Uterus (tissue), 4 donors: Measurements from ENCODE around the gene NELL2. TPM values are rescaled to one million over a fixed set of nuclear protein-coding genes. Genes with fewer than 3 reads are reported as not detected.

Source experiments
- DNase-seq, 2 donors: peaks; one replicate each; pipeline ENCODE4 v3.0.0-alpha.2; 2019 to 2020
- H3K27ac ChIP-seq, 2 donors: fragments of 200-600 bp; sonication (generic); 1 replicate in 1 of 2; 2 replicates in 1 of 2; pipeline ENCODE4 v1.5.1; 2016 to 2018
- H3K27me3 ChIP-seq, 2 donors: fragments of 200-600 bp; sonication (generic); one replicate each; pipeline ENCODE4 v1.5.1; 2018 to 2019; ENCODE audit warnings: control low read depth in 1 of 2
- H3K36me3 ChIP-seq, 2 donors: fragments of 200-600 bp; sonication (generic); one replicate each; pipeline ENCODE4 v1.5.1; 2019; ENCODE audit warnings: control low read depth in 1 of 2
- H3K4me1 ChIP-seq, 2 donors: fragments of 200-600 bp; sonication (generic); one replicate each; pipeline ENCODE4 v1.5.1; 2018 to 2019; ENCODE audit warnings: control low read depth in 1 of 2
- H3K4me3 ChIP-seq, 2 donors: fragments of 200-600 bp; sonication (generic); 1 replicate in 1 of 2; 2 replicates in 1 of 2; pipeline ENCODE4 v1.5.1; 2018 to 2019; ENCODE audit warnings: mild to moderate bottlenecking in 1 of 2
- H3K9me3 ChIP-seq, 2 donors: fragments of 200-600 bp; sonication (generic); one replicate each; pipeline ENCODE4 v1.5.1; 2019; ENCODE audit warnings: control low read depth in 1 of 2
- POLR2A ChIP-seq, 2 donors: fragments of 450-650 bp; IDR thresholded peaks; one replicate each; pipeline ENCODE4 v1.6.1; 2016; ENCODE audit warnings: antibody characterized with exemption in 2 of 2, mild to moderate bottlenecking in 1 of 2, moderate library complexity in 1 of 2
- intact Hi-C: fragments of 100-400 bp; cut with DNase I; formaldehyde crosslinking; loops from one replicate; pipeline ENCODE4 v1.15.1; 2023; ENCODE audit warnings: low total_unique reads
- total RNA-seq, 4 donors: library from RNA; depleted of rRNA in 3 of 4; stranded (reverse); fragments of >200 nt in 3 of 4; gene quantifications; one replicate each; pipeline versions ENCODE4 v1.1.0 to v1.2.4, GENCODE V29; 2014 to 2023
- TF ChIP-seq, protein P1 (sequence below), 4 experiments: fragments of 200-600 bp in 2 of 4; fragments of 450-650 bp in 2 of 4; sonication (generic) in 2 of 4; IDR thresholded peaks; one replicate each; pipeline ENCODE4 v1.5.1; 2016 to 2019; ENCODE audit warnings: antibody characterized with exemption in 4 of 4, mild to moderate bottlenecking in 2 of 4, moderate library complexity in 1 of 4
- donor health status: DM: yes; HTN: yes; CAD: no.

The NELL2 gene
- total RNA-seq, 4 donors from 2014 or later = 0.29 to 34.6 (median 1.3) TPM; not detected in 1

GRCh38 chr12:44510510-44510909 lies 365.6 kb downstream of the NELL2 start:
- Histone ChIP-seq H3K27me3 (no peaks in the 10 kb centered on the region), H3K9me3 (no peaks in the 10 kb centered on the region), H3K36me3 (no peaks in the 10 kb centered on the region), H3K27ac (no peak overlapping the region), H3K4me1 (no peaks in the 10 kb centered on the region), H3K4me3 (no peak overlapping the region)
- no peak for DNase-seq
- intact Hi-C loops = no loop called here
- no peak for TF ChIP-seq POLR2A (IDR thresholded peaks at IDR 0.05)
- TF ChIP-seq, protein P1, sequence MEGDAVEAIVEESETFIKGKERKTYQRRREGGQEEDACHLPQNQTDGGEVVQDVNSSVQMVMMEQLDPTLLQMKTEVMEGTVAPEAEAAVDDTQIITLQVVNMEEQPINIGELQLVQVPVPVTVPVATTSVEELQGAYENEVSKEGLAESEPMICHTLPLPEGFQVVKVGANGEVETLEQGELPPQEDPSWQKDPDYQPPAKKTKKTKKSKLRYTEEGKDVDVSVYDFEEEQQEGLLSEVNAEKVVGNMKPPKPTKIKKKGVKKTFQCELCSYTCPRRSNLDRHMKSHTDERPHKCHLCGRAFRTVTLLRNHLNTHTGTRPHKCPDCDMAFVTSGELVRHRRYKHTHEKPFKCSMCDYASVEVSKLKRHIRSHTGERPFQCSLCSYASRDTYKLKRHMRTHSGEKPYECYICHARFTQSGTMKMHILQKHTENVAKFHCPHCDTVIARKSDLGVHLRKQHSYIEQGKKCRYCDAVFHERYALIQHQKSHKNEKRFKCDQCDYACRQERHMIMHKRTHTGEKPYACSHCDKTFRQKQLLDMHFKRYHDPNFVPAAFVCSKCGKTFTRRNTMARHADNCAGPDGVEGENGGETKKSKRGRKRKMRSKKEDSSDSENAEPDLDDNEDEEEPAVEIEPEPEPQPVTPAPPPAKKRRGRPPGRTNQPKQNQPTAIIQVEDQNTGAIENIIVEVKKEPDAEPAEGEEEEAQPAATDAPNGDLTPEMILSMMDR (IDR thresholded peaks at IDR 0.05) = no peak

GRCh38 chr12:44510076-44510475 lies 366.0 kb downstream of the NELL2 start:
- intact Hi-C loops = no loop called here
- Histone ChIP-seq H3K9me3 (no peaks in the 10 kb centered on the region), H3K4me3 (no peak overlapping the region), H3K27me3 (no peaks in the 10 kb centered on the region), H3K36me3 (no peaks in the 10 kb centered on the region), H3K4me1 (no peaks in the 10 kb centered on the region), H3K27ac (no peak overlapping the region)
- DNase-seq = no peak
- TF ChIP-seq, protein P1 (IDR thresholded peaks at IDR 0.05) = no peak
- TF ChIP-seq POLR2A (IDR thresholded peaks at IDR 0.05) = no peak

DNA sequence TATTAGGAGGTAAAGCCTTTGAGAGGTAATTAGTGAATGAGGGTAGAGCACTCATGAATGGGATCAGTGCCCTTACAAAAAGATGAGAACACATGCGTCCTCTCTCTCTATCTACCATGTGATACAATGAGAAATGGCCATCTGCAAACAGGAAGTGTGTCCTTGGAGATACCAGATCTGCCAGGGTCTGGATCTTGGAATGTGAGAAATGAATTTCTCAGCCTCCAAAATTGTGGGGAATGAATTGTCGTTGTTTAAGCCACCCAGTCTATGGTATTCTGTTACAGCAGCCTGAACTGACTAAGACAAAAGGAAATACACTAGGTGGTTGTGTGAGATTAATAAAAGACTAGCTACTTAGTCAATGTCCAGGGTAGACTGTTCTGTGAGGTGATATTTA lies 366.6 kb downstream of the NELL2 start:
- TF ChIP-seq, protein P1 (IDR thresholded peaks at IDR 0.05) = no peak
- no peak for TF ChIP-seq POLR2A (IDR thresholded peaks at IDR 0.05)
- Histone ChIP-seq H3K4me1 (no peaks in the 10 kb centered on the region), H3K27ac (no peak overlapping the region), H3K27me3 (no peaks in the 10 kb centered on the region), H3K36me3 (no peaks in the 10 kb centered on the region), H3K4me3 (no peak overlapping the region), H3K9me3 (no peaks in the 10 kb centered on the region)
- no peak for DNase-seq
- intact Hi-C loops = no loop called here

DNA sequence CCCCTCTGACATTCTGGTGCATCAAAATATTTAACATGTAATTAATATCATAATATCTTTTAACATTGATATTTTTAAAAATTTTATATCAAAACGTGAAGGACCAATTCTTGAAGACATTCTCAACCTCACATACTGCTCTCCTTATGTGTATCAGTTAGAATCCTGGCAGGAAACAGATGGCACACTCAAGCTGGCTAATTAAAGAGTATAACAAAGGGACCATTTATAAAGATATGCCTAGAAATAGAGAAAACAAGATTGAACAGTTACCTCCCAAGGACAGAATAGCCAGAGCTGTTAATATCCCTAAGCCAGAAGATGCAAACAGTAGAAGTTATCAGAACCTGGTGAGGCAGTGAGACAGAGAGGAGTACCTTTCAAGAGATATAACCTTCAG lies 368.7 kb downstream of the NELL2 start:
- no peaks in the 10 kb centered on the region for H3K9me3 ChIP-seq
- intact Hi-C loops = no loop called here
- H3K27me3 ChIP-seq = no peaks in the 10 kb centered on the region
- no peak overlapping the region for H3K4me3 ChIP-seq
- H3K27ac ChIP-seq = no peak overlapping the region
- TF ChIP-seq, protein P1 (IDR thresholded peaks at IDR 0.05) = no peak
- TF ChIP-seq POLR2A (IDR thresholded peaks at IDR 0.05) = no peak
- DNase-seq = no peak
- no peaks in the 10 kb centered on the region for H3K4me1 ChIP-seq
- no peaks in the 10 kb centered on the region for H3K36me3 ChIP-seq

DNA sequence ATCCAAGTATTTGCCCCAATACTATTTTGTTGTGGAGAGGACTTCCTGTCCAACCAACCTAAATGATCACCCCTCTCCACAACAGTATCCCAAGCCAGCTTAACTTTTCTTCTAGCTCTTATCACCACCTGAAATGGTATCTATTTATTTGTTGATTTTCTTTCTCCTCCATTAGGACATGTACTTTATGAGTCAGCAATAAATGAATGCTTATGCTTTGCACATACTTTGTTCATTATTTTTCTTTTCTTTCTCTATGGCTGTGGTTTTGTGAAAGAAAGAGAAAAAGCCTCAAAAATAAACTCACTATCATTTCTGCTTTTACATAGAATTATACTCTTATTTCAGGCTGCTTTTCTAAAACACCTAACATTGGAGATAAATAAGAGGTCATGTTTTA lies 371.3 kb downstream of the NELL2 start:
- H3K4me1 ChIP-seq = no peaks in the 10 kb centered on the region
- no peaks in the 10 kb centered on the region for H3K9me3 ChIP-seq
- intact Hi-C loops = no loop called here
- H3K4me3 ChIP-seq = no peak overlapping the region
- TF ChIP-seq POLR2A (IDR thresholded peaks at IDR 0.05) = no peak
- TF ChIP-seq, protein P1 (IDR thresholded peaks at IDR 0.05) = no peak
- no peaks in the 10 kb centered on the region for H3K36me3 ChIP-seq
- no peaks in the 10 kb centered on the region for H3K27me3 ChIP-seq
- no peak for DNase-seq
- no peak overlapping the region for H3K27ac ChIP-seq
